HepG2 (cell line): ENCODE measurements around the gene HIVEP2.

Experiments
- CREM ChIP-seq, 2 experiments: sonication (generic) in 1 of 2; formaldehyde crosslinking in 1 of 2; IDR thresholded peaks; 2 replicates each; pipeline versions ENCODE4 v1.4.0 to v1.6.1; 2016 to 2020; ENCODE audit warnings: antibody characterized with exemption in 1 of 2, mild to moderate bottlenecking in 1 of 2, missing genetic modification reagents in 1 of 2
- EHMT2 ChIP-seq: fragments of 200-600 bp; sonication (generic); IDR thresholded peaks from 2 replicates; pipeline ENCODE4 v1.7.0; 2017; ENCODE audit warnings: antibody characterized with exemption, low read depth, low read length, borderline replicate concordance
- POGZ ChIP-seq: sonication (generic); formaldehyde crosslinking; IDR thresholded peaks from 2 replicates; pipeline ENCODE4 v1.4.0; 2020; ENCODE audit warnings: mild to moderate bottlenecking, missing genetic modification reagents
- SALL1 ChIP-seq: sonication (generic); formaldehyde crosslinking; IDR thresholded peaks from 2 replicates; pipeline ENCODE4 v1.8.0; 2022; ENCODE audit warnings: mild to moderate bottlenecking, missing genetic modification reagents
- TF ChIP-seq, protein P1 (sequence below): sonication (generic); formaldehyde crosslinking; IDR thresholded peaks from 2 replicates; pipeline ENCODE4 v1.5.0; 2020; ENCODE audit warnings: mild to moderate bottlenecking, missing genetic modification reagents, moderate library complexity

GRCh38 chr6:142833798-142834197 is 111.2 kb downstream of the HIVEP2 start:
- TF ChIP-seq POGZ (CRISPR knock-in tag): no peak
- no peak for TF ChIP-seq EHMT2
- no peak for TF ChIP-seq CREM (IDR thresholded peaks at IDR 0.05)
- TF ChIP-seq CREM (CRISPR knock-in tag; IDR thresholded peaks at IDR 0.05): no peak
- TF ChIP-seq, protein P1, sequence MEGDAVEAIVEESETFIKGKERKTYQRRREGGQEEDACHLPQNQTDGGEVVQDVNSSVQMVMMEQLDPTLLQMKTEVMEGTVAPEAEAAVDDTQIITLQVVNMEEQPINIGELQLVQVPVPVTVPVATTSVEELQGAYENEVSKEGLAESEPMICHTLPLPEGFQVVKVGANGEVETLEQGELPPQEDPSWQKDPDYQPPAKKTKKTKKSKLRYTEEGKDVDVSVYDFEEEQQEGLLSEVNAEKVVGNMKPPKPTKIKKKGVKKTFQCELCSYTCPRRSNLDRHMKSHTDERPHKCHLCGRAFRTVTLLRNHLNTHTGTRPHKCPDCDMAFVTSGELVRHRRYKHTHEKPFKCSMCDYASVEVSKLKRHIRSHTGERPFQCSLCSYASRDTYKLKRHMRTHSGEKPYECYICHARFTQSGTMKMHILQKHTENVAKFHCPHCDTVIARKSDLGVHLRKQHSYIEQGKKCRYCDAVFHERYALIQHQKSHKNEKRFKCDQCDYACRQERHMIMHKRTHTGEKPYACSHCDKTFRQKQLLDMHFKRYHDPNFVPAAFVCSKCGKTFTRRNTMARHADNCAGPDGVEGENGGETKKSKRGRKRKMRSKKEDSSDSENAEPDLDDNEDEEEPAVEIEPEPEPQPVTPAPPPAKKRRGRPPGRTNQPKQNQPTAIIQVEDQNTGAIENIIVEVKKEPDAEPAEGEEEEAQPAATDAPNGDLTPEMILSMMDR (CRISPR knock-in tag): no peak
- no peak for TF ChIP-seq SALL1 (CRISPR knock-in tag)
